PFSK-1 (cell line): ENCODE measurements around the gene PTBP1.

Source experiments
- FOXP2 ChIP-seq: optimal IDR thresholded peaks from 2 replicates; pipeline ENCODE3; 2011; ENCODE audit warnings: borderline replicate concordance, control low read depth, inconsistent platforms; ENCODE audit not compliant: insufficient read depth; ENCODE audit errors: extremely low read length, extremely low read depth
- POLR2AphosphoS5 ChIP-seq: IDR thresholded peaks from 2 replicates; pipeline ENCODE4 v1.6.1; 2012; ENCODE audit warnings: low read depth, mild to moderate bottlenecking, control low read depth, low read length, moderate library complexity
- REST ChIP-seq, 2 experiments: IDR thresholded peaks; 2 replicates each; pipeline versions ENCODE4 v1.6.1 to v1.8.0; 2011 to 2012; ENCODE audit warnings: low read depth in 2 of 2, low read length in 2 of 2, control low read depth in 1 of 2, inconsistent platforms in 1 of 2, mild to moderate bottlenecking in 1 of 2, moderate library complexity in 1 of 2; ENCODE audit not compliant: insufficient read depth in 1 of 2
- SIN3A ChIP-seq: IDR thresholded peaks from 2 replicates; pipeline ENCODE4 v1.6.1; 2012; ENCODE audit warnings: mild to moderate bottlenecking, low read length, moderate library complexity, borderline replicate concordance; ENCODE audit not compliant: insufficient read depth
- TAF1 ChIP-seq: IDR thresholded peaks from 2 replicates; pipeline ENCODE4 v1.6.1; 2012; ENCODE audit warnings: low read length, control low read depth, borderline replicate concordance; ENCODE audit not compliant: insufficient read depth

PTBP1 gene

GRCh38 chr19:798415-799075 lies 1.3 kb downstream of the PTBP1 start:
- TF ChIP-seq POLR2AphosphoS5 (no peak), REST (IDR thresholded peaks at IDR 0.05; ENCODE audit: insufficient read depth in 1 of 2, low read depth in 2 of 2, low read length in 2 of 2) (no peak), TAF1 (no peak), SIN3A (peak; percentile 10; the same call in 1 of the 2 replicates)

GRCh38 chr19:799076-799881 lies 2.0 kb downstream of the PTBP1 start:
- TF ChIP-seq REST (IDR thresholded peaks at IDR 0.05; ENCODE audit: insufficient read depth in 1 of 2, low read depth in 2 of 2, low read length in 2 of 2) = no peak
- TF ChIP-seq SIN3A = no peak
- no peak for TF ChIP-seq TAF1

DNA sequence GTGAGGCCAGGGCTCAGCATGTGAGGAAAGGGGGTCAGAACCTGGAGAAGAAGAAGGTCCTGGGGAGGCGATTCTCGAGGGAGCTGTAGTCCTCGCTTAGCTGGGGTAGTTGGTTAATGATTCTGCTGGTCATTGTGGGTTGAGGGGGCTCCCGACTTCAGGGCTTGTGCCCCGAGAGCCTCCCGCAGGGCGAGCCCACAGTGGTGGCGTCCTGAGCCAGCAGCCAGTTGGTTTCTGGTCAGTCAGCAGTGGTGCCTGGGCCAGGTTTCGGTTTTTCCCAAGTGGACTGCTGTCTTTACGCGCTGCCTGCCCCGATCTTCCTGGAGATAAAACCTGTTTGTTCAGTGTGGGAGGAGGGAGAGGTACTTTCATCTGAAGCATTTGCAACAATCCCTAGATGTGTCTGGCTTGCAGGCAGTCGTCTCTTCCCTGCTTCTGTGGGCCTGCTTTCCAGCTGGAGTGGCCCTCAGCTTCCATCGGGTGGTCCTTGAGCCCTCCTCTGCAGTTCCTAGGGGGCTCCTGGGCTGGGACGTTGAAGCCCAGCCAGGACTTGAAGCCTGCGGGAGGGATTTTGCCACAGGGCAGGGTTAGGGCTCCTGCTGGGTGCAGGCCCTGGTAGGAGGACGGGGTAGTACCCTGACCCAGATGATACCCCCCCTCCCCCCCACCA lies 3.2 kb downstream of the PTBP1 start:
- TF ChIP-seq POLR2AphosphoS5 = peak; percentile 31; the same call in 1 of the 2 replicates
- no peak for TF ChIP-seq TAF1

- TF ChIP-seq SIN3A = peak; percentile 74; the same call in 1 of the 2 replicates
- peak; percentile 36 for TF ChIP-seq FOXP2
- no peak for TF ChIP-seq TAF1
- TF ChIP-seq POLR2AphosphoS5 = no peak
Measured at GRCh38 chr19:801030-801860, 4.0 kb downstream of the PTBP1 start.

DNA sequence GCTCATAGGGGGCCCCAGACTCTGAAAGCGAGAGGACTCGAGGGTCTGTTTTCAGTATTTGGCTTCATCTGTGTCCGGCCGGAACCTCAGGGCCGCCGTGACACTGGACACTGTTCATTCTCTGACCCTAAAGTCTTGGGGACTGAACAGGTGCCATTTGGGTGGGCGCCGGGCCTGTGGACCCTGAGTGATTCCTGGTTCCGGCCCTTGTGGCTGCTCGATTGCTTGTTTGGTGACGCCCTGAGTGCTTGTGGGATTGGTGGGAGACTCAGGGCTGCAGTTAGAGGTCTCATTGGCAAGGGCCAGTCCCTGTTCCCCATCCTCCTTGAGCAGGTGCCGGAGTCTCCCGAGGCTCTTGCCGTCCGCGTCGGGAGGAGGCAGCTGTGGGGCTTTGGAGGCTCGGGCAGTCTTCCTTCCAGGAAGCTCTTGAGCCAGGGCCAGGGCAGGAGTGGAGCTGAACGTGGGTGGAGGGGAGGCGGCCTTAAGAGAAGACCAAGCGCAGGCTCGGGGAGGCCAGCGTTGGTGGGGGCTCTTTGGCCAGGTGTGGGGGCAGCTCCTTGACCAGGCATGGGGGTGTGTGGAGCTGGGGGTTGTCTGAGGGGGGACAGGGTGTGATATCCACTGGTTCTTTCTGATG lies 4.7 kb downstream of the PTBP1 start:
- TF ChIP-seq POLR2AphosphoS5 (no peak), TAF1 (no peak)

DNA sequence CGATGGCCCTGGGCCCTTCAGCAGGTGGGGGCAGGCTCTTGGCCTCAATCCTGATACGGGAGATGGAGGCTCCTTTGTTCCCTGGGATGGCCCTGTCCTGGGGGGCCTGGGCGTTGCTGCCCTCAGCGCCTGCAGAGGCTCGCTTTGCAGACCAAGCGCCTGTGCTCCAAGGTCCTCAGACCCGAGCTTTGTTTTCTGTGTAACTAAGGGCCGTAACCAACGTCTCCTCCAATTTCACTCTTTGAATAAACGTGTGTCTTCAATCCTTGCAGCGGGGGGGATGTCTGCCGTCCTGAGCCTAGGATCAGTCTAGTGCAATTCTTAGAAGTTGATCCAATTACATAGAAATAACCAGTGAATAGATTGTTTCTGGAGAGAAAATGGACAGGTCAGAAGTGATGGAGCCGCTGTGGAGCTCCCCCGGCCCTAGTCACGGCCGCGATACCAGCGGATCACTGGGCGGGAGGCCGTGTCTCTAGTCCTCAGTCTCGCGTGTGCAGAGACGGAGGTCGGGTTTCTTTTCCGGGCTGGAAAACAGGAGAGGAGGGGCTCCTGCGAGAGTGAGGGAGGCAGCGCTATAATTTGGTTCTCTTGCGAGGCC lies 5.3 kb downstream of the PTBP1 start:
- TF ChIP-seq POLR2AphosphoS5 = no peak

DNA sequence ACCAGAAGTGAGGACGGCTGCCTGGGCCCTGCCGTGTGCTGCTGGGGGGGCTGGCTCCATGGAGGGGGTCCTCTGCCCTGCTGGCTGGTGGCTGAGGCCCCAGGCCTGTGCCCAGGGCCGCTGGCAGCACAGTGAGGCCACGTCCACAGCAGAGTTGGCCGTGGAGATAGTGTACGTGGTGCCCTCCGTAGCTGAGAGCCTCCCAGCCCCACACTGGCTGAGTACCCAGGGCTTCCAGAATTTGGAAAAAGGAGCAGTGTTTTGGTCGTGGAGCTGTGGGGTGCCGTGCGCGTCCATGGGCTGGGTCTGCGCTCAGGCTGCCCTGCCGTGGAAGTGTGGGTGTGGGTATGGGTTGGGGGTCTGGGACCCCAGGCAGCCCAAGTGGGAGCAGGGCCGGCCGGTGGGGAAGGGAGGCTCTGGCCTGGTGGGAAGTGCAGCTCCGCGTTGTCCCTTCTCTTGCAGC lies 5.9 kb downstream of the PTBP1 start:
- TF ChIP-seq FOXP2 = no peak
- no peak for TF ChIP-seq POLR2AphosphoS5
- TF ChIP-seq TAF1 = no peak
- TF ChIP-seq REST (IDR thresholded peaks at IDR 0.05; ENCODE audit: insufficient read depth in 1 of 2, low read depth in 2 of 2, low read length in 2 of 2) = no peak
- TF ChIP-seq SIN3A = no peak
